GM19025 (cell line): Measurements from ENCODE around the gene CDT1.

Experiments used
- ATAC-seq: cut with Tn5 transposase; IDR thresholded peaks from one replicate; pipeline ENCODE4 v1.9.1; 2021; ENCODE audit warnings: mild to moderate bottlenecking, low read depth, moderate library complexity; ENCODE audit not compliant: unreplicated experiment

Gene CDT1

DNA sequence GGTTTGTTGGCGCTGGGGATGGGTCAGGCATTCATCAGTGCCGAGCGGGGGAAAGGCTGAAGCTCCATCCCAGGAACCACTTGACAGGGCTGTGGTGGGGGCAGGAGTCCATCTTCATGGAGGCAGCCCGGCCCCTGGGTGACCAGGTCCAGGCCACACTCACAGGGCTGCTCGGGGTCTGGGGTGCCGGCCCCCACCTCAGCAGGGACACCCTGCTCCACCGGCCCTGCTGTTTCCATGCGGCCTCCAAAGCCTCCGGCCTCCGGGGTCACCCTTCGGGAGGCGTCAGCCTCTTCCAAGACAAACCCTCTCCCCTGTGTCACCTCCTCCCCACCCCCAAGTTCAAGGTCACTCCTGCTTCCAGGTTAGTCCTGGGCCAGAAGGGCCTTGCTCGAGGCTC lies 31.1 kb downstream of the CDT1 start:
- no peak for ATAC-seq

DNA sequence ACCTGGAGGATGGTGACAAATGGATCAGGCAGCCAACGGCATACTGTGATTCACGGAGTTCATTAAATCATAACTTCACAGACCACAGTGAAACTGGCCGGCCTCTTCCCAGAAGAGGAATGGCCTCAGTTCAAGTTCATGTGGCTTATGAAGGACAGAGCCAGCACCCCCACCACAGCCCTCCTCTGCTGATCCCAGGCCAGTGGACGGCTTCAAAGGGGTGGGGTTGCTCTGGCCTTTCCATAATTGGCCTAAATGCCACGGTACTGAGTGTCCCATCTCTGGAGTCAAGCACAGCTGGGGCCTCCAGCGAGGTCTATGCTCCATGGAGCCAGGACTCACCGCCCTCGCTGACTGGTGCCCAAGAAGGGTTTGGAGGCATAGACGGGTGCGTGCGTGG lies 31.8 kb downstream of the CDT1 start:
- ATAC-seq = no peak

DNA sequence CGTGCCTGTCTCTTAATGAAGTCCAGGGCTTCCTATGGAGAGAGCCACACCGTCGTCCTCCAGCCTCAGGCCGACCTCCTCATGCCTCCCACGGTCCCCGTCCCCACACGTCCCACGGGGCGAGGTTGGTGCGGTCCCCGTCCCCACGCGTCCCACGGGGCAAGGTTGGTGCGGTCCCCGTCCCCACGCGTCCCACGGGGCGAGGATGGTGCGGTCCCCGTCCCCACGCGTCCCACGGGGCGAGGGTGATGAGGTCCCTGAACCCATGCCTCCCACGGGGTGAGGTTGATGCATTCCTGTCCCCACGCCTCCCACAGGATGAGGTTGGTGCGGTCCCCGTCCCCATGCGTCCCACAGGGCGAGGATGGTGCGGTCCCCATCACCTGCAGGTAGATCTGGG lies 32.2 kb downstream of the CDT1 start:
- no peak for ATAC-seq

DNA sequence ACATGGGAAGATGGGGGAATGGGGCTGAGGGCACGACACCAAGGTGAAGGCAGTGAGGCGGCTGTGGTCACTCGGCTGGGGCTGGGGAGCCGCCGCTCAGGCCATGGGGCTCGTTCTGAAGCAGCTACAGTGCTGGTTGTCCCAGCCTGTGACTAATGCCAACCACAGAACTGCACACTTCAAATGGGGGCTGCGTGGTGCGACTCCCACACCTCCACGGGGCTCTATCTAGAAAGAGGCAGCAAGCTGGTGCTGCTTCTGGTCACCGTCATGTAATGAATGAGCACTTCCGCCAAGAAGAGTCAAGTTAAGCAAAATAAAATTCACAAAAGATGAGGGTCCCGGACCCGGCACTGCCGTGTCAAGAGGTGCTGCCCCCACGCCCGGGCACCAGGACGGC lies 33.2 kb downstream of the CDT1 start:
- no peak for ATAC-seq

GRCh38 chr16:88837806-88838205 lies 34.2 kb downstream of the CDT1 start:
- no peak for ATAC-seq

- no peak for ATAC-seq
These were observed 35.0 kb downstream of the CDT1 start for GRCh38 chr16:88838566-88838965.

- ATAC-seq = no peak
These were observed 35.5 kb downstream of the CDT1 start for GRCh38 chr16:88839026-88839529.

DNA sequence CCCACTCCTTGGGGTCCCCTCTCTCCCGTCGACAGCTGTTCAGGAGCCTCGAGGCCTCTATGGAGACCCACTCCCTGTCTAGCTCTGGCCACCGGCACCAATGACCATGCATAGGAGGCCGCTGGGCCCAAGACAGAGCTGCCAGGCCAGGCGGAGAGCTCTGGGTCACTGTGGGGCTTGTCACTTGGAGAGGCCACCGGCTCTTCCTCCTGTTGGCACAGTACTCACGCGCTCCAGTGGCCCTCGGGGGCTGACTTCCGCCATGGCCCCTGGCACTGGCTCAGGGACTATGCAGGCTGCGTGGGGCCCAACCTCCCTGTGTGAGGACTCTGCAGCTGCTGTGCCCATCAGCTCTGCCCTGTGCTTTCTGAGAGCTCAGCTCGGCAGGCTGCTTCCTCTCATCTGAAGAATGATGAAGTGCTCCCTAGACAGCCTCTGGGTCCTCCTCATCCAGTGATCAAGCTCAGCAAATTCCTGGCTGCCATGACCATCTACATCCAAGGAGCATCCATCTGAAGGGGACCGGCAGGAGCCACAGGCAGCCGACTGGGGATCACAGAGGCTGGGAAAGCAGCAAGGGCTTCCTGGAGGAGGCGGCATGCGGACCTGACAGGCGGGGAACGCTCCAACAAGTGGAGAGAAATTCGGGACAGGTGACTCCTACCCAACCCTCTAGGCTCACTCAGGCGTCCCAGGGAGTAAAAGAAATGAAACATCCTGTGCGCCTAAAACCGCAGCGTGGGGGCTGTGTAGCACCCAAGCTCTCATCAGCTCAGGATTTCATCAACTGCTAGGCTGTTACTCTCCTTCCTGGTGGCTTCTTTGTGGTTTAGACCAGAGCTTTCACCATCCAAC lies 36.4 kb downstream of the CDT1 start:
- no peak for ATAC-seq

- ATAC-seq = no peak
These were observed 37.1 kb downstream of the CDT1 start for GRCh38 chr16:88840600-88841215.

DNA sequence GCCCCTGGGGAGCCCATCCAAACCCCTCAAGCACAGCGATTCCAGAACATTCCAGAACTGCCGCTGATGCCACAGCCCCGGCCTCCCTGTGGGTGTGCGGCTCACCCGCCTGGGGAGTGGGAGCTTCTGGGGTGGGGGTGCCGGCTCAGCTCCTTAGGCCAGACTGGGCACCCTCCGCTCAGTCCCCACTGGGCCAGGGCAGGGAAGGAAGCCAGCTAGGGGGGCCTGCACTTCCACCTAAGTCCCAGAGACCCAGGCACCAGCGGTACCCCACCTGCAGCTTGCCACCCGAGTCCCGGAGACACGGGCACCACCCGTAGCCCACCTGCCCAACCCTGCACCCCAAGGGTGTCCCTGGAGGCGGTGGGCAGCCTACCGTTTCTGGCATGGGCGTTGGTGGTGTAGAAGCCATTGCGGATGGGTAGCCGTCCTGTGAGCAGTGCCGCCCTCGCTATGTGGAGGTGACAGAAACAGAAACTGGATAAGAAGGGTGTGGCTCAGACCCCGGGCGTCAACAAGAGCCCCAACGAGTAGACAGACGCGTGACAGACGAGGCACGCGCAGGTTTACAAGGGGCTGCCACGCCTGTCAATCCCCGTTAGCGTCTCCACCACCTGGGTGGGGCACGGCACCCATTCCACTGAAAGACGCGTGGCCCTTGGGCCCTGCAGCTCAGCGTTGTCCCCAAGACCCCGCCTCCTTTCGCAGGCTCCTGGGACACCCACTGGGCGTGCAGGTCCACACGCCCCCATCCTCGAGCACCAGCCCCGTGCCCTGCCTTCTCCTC lies 38.1 kb downstream of the CDT1 start:
- ATAC-seq = no peak

- no peak for ATAC-seq
These were observed 38.7 kb downstream of the CDT1 start for GRCh38 chr16:88842308-88842756.

GRCh38 chr16:88842806-88843205 lies 39.2 kb downstream of the CDT1 start:
- ATAC-seq = no peak

DNA sequence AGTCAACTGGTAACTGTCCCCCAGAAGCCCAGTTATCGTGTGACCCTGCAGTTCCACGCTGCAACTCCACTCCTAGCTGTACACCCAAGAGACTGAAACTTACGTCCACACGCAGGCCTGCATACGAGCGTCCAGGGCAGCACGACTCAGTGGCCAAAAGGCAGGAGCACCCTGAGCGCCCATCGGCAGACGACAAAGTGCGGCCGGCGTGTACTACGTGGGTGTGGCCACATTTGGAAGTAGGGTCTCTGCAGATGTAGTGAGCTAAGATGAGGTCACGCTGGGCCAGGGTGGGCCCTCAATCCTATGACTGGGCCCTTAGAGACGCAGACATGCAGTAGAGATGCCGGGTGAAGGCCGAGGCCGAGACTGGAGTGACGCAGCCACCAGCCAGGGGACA lies 39.7 kb downstream of the CDT1 start:
- no peak for ATAC-seq

GRCh38 chr16:88844419-88845036 lies 40.9 kb downstream of the CDT1 start:
- no peak for ATAC-seq

- no peak for ATAC-seq
These were observed 42.5 kb downstream of the CDT1 start for GRCh38 chr16:88846088-88846487.

- ATAC-seq = no peak
These were observed 44.1 kb downstream of the CDT1 start for GRCh38 chr16:88847654-88848053.

- ATAC-seq = no peak
These were observed 45.0 kb downstream of the CDT1 start for GRCh38 chr16:88848557-88848956.

GRCh38 chr16:88850531-88851199 lies 47.1 kb downstream of the CDT1 start:
- ATAC-seq = no peak

DNA sequence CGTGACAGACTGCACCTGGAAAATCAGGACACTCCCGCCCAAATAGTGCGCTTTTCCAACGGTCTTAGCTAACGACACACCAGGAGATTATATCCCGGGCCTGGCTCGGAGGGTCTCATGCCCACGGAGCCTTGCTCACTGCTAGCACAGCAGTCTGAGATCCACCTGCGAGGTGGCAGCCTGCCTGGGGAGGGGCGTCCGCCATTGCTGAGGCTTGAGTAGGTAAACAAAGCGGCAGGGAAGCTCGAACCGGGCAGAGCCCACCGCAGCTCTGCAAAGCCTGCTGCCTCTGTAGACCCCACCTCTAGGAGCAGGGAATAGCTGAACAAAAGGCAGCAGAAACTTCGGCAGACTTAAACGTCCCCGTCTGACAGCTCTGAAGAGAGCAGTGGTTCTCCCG lies 48.0 kb downstream of the CDT1 start:
- no peak for ATAC-seq

GRCh38 chr16:88853325-88853941 lies 49.8 kb downstream of the CDT1 start:
- no peak for ATAC-seq
